Activated CD4-positive, alpha-beta T cell treated with anti-CD3 and anti-CD28 coated beads, Interleukin-2, amount 50 U/mL, for 4 hours (primary cell): Measurements from ENCODE around the gene ENTR1.

Experiments used
- DNase-seq, 2 experiments: peaks; one replicate each; pipeline ENCODE4 v3.0.0-alpha.2; 2020

The ENTR1 gene

DNA sequence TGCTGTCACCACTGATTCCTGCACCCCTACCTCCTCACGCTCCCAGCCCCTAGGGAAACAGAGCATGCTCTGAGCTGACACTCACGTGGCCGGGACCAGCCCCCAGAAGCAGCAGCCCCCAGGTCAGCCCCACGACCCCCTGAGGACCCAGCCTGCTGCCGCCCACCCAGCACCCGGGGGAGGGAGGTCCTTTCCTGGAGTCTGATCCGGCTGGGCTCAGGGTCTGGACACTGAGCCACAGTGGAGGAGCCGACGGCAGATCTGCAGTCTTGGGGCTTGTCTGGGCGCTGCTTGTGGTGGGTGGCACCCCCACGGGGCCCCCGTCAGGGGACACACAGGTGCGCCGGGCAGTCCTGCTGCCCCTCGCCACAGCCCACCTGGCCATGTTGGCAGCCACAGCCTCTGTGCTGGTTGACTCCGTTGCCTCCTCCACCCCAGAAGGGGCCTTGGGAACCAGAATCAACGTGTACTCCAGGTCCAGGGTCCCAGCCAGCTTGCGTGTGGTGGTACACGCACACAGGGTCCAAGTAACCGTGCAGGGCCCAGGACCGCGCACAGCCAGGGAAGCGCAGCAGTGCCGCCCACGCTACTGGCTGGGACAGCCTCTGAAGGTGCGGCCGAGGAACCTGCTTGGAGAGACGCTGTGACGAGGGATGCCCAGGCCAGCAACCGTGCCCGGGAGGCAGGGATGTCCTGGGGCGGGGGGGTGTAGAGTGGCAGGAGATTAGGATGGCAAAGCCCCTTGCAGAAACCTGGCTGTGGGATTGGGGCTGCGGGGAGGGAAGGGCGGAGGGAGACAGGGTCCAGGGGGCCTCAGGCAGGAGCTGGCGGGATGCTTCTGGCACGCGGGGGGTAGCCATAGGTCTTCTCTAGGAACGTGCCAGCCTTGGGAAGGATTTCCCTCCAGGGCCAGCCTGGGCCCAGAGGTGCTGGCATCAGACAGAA is 50.4 kb downstream of the ENTR1 start:
- no peak for DNase-seq

DNA sequence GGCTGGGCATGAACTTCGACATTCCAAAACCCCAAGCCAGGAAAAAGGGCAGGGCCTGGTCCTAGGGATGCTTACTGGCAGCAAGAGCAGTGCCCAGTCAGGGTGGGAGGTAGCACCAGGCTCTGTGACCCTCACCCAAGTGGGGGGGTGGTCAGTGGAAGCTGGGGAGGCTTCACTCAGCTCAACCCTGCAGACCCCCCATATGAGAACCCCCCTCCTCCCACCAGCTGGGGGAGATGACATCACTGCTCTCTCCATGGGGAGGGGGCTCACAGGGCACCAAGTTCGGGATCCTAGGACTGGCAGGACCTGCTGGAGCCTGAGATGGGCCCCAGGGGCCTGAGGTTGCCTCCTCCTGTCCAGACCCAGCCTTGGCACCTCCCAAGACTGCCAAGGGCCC is 51.5 kb downstream of the ENTR1 start:
- DNase-seq: no peak

- no peak for DNase-seq
These were observed 52.4 kb downstream of the ENTR1 start for GRCh38 chr9:136358016-136358415.

DNA sequence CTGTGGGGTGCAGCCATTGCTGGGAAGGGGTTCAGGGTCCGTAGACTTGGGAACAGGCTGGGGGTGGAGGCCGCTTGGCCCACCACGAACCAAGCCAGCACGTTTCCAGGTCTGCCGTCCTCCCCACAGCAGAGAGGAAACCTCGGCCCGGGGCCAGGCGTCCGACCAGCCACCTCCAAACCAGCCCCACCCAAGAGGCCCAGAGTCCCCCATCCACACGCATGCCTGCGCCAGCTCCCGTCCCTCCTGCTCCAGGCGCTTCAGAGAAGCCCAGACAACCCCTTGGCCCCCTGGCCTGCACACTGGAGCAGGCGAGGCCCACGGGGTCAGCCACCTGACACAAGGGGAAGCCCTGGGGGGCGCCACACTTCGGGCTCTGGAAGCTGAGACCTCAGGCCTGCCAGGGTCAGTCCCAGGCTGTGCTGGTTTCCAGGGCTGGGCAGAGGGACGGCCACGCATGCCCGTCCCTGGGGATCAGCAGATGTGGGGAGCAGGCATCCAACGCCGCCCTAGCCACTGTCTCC is 53.1 kb downstream of the ENTR1 start:
- DNase-seq: no peak

- DNase-seq: no peak
These were observed 54.5 kb downstream of the ENTR1 start for GRCh38 chr9:136355616-136356557.

- DNase-seq: no peak
These were observed 55.8 kb downstream of the ENTR1 start for GRCh38 chr9:136354592-136355085.

- no peak for DNase-seq
These were observed 56.5 kb downstream of the ENTR1 start for GRCh38 chr9:136353757-136354488.

GRCh38 chr9:136353088-136353487 is 57.3 kb downstream of the ENTR1 start:
- no peak for DNase-seq

- no peak for DNase-seq
These were observed 57.7 kb downstream of the ENTR1 start for GRCh38 chr9:136352682-136353081.
